HG03280 (cell line): ENCODE measurements around the gene LAMP2.

ENCODE experiments used
- ATAC-seq: cut with Tn5 transposase; IDR thresholded peaks from one replicate; pipeline ENCODE4 v1.9.1; 2021; ENCODE audit warnings: mild to moderate bottlenecking, moderate library complexity; ENCODE audit not compliant: unreplicated experiment

The LAMP2 gene

DNA sequence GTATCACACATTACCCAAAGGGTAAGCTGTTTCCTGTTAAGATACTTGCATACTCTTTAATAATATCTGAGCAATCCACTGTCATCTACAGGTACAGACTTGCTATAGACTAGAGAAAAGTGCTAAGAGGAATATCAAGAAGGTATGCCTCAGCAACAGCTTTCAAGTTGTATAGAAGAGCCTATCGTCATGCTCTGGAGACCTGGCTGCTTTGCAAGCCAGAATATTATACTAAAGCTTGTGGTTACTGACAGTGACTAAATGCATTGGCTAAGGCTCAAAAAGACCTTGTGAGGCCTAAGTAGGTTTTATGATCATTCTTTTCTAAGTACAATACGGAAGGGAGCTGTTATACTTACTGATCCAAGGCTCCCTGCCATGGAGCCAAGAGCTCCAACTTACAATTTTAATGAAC is 11.3 kb downstream of the LAMP2 start:
- ATAC-seq: peak; percentile 71

DNA sequence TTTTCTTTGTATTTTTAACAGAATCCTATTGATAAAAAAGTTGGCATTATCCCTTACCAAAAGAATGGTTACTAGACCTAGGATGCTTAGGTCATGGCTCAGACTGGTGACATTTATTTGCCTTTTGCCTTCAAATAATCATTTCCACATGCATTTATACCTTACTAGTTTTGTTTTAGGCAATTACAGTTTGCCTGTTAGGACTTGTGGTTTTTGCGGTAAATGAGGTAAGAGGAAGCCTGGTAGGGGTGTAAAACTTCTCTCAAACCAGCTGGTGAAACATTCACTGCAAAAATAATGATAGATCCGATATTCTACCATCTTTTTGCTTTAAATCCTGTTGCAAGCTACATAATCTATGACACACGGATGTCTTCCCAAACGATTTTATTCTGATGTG is 12.1 kb downstream of the LAMP2 start:
- no peak for ATAC-seq

- ATAC-seq: no peak
Measured at GRCh38 chrX:120453985-120454384, 15.1 kb downstream of the LAMP2 start.

GRCh38 chrX:120452131-120452530 is 17.0 kb downstream of the LAMP2 start:
- ATAC-seq: no peak

- no peak for ATAC-seq
Measured at GRCh38 chrX:120450163-120450562, 18.9 kb downstream of the LAMP2 start.

DNA sequence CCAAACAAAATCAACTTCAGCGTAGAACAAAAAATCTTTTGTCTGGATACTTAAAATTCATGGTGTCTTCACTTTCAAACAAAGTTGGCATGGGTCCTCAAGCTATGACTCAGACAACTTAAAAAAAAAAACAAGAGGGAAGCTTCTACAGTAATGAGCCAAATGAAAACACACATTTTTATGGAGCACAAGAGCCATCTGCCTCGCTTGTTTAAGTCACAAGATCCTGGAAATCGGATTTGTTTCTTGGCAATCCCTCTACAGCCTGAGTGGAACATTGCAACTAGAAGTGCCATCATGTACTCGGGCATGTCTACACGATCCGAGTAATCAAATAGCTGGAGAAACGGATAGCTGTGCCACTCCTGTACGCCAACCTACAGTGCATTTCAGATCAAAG is 22.6 kb downstream of the LAMP2 start:
- ATAC-seq: no peak

DNA sequence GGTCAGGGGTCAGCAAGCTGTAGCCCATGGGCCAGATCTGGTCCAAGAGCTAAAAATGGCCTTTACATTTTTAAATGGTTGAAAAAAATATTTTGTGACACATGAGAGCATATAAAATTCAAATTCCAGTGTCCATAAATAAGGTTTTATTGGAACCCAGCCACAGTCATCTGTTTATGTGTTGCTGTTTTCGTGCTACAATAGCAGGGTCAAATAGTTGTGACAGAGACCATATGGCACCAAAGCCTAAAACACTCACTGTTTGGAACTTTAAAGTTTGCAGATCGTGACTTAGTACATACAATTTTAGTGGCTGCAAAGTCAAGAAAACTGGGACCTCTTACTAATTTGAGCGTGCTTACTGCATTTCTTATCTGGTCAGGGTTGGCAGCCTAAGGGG is 29.2 kb downstream of the LAMP2 start:
- ATAC-seq: no peak

DNA sequence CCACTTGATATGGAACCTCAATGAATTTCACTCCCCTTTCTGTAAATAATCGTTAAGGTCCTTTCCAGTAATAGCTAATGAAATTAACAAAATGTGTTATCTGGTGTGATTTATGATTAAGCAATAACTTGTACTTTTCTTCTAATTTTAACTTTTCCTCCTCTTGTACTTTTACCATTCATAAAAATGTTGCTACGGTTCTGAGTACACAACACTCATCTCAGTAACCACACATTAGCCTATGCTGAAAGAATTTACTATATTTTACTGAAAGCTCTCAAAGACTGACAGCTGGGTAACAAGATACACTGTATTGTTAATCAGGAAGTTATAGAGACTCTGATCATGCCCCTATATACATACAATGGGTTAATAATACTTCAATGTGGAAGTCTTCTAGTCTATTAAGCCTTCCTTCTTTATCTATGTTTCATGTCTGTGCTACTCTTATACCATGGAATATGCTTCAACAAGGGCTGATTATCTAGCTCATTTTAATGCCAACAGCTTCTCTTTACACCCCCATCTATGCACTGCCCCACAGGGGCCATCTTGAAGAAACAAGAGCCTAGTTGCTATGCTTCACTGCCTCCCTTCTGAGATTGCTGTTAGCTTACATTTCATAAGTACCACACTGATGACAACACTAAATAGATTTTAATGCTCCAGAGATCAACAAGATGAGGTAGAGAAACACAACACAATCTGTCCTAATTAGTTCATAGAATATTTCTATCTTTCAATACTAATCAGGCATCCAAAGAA is 39.1 kb downstream of the LAMP2 start:
- ATAC-seq: no peak

GRCh38 chrX:120428309-120428708 is 40.8 kb downstream of the LAMP2 start:
- no peak for ATAC-seq

GRCh38 chrX:120426599-120426998 is 42.5 kb downstream of the LAMP2 start:
- ATAC-seq: no peak

GRCh38 chrX:120419463-120419862 is 49.6 kb downstream of the LAMP2 start:
- no peak for ATAC-seq

DNA sequence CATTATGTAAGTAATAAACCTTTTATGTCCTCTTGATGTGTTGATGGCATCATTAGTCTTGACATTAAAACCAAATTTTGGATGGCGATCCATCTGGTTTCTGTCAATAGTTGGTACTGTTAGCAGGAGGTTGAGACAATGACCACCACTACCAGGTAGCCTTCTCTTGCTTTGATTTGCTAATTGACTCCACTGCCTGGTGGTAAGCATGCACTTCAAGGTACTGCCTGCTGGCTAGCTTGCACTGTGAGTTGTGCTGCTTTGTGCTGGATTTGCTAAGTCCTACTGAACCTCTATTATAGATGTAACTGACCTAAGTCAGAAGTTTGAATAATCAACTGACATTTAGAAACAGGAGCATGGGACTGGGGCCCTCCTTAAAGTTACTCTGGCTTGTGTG is 60.9 kb downstream of the LAMP2 start:
- no peak for ATAC-seq

DNA sequence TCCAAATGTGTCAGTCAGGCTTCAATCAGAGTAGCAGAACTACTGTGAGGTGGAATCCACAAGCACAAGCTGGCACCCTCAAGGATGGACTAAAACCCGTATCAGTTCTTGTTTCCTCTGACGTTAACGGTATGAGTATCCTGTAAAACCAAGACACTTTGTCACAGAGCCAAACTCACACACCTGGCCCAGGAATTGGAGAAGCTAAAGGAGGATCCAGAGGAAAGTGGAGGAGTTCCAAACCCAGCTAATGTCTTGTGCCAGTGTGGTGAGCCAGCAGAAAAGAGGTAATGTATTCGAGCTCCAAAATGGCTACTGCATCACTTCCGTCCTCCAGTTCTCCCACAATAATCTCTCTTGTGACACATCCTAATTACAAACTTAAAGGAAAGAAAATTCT is 62.5 kb downstream of the LAMP2 start:
- ATAC-seq: no peak

- no peak for ATAC-seq
Measured at GRCh38 chrX:120402369-120402768, 66.7 kb downstream of the LAMP2 start.

GRCh38 chrX:120401301-120401700 is 67.8 kb downstream of the LAMP2 start:
- ATAC-seq: no peak

- ATAC-seq: peak; percentile 59
Measured at GRCh38 chrX:120380699-120381098, 88.4 kb downstream of the LAMP2 start.

DNA sequence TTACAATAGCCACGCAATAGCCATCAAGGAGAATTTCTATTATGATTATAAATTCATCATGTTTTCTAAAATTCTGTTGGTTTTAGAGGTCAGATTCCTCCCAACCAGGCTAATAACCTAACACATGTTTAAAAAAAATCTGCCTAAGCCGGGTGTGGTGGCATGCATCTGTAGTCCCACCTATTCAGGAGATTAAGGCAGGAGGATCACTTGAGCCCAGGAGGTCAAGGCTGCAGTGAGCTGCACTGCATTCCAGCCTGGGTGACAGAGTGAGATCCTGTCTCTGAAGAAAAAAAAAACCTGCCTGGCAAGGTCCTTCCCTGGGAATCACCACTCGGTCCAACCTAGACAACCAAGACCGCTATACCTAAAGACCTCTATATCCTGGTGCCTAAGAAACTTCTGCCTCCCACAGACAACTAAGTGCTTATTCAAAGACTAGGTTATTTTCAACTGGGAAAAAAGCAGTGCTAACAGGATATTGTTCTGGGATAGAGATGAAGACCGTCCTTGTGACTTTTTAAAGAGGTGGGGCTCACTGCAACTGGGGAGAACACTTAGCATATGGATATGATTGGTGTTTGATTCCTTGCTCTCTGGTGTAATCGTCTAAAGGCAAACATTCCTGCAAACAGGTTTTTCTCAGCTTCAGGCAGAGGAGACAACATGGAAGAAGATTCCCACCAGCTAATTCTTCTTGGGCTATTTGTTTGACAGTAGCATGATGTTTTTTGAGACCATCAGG is 89.0 kb downstream of the LAMP2 start:
- ATAC-seq: no peak

DNA sequence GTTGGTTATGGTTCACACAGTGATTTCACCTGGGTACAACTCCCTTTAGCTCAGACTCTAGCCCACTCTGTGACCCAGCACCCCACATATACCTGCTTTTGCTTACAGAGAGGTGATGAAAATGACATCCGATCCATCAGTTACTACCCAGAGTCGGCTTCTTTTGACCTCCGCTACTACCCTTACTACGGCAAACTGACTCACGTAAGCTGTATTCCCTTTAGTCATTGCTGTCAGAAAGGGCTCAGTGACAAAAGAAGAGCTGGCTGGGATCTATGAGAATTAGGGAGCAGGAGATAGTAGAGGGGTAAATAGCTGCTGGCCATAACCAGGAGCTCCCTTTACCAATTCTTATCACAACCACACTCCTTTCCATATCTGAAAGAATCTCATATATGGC is 90.5 kb downstream of the LAMP2 start:
- ATAC-seq: no peak
